Neural cell (in vitro differentiated cells): ENCODE results near the gene PCDHA9. TPM values are rescaled to one million over a fixed set of nuclear protein-coding genes. Genes with fewer than 3 reads are reported as not detected.

Experiments used
- H2AFZ ChIP-seq: fragments of 200-600, 300-800 bp; sonication (generic), shearing (Covaris generic); 2 replicates; pipeline ENCODE4 v1.6.0; 2014; ENCODE audit warnings: low read depth, mild to moderate bottlenecking, antibody characterized with exemption, low read length, moderate library complexity
- H3F3A ChIP-seq: fragments of 200-600 bp; shearing (Covaris generic); 2 replicates; pipeline ENCODE4 v1.6.1; 2016; ENCODE audit warnings: mild to moderate bottlenecking, moderate library complexity, mixed read lengths, antibody characterized with exemption, low read length; ENCODE audit not compliant: insufficient read depth, poor library complexity, severe bottlenecking
- H3K27ac ChIP-seq: fragments of 200-600, 300-800 bp; sonication (generic), shearing (Covaris generic); 2 replicates; pipeline ENCODE4 v1.5.1; 2014; ENCODE audit warnings: mild to moderate bottlenecking, low read length, moderate library complexity
- H3K27me3 ChIP-seq: fragments of 300-800, 200-600 bp; sonication (generic), shearing (Covaris generic); 2 replicates; pipeline ENCODE4 v1.6.0; 2014; ENCODE audit warnings: mild to moderate bottlenecking, low read depth, low read length, moderate library complexity; ENCODE audit not compliant: insufficient read depth
- H3K36me3 ChIP-seq: fragments of 300-800, 200-600 bp; sonication (generic), shearing (Covaris generic); 2 replicates; pipeline ENCODE4 v1.5.1; 2014; ENCODE audit warnings: mild to moderate bottlenecking, antibody characterized with exemption, low read length, moderate library complexity; ENCODE audit not compliant: insufficient read depth
- H3K4me2 ChIP-seq: fragments of 300-800, 200-600 bp; sonication (generic), shearing (Covaris generic); 2 replicates; pipeline ENCODE4 v1.6.0; 2014; ENCODE audit warnings: mild to moderate bottlenecking, low read length
- H3K4me3 ChIP-seq: fragments of 300-800, 200-600 bp; sonication (generic), shearing (Covaris generic); 2 replicates; pipeline ENCODE4 v1.5.1; 2014; ENCODE audit warnings: mild to moderate bottlenecking, low read length, moderate library complexity
- H3K79me2 ChIP-seq: fragments of 200-600 bp; shearing (Covaris generic); replicated peaks from 2 replicates; pipeline ENCODE4 v1.6.0; 2014; ENCODE audit warnings: mild to moderate bottlenecking, low read length, moderate library complexity; ENCODE audit not compliant: insufficient read depth
- H3K9ac ChIP-seq: fragments of 300-800, 200-600 bp; sonication (generic), shearing (Covaris generic); 2 replicates; pipeline ENCODE4 v1.6.1; 2016; ENCODE audit warnings: mild to moderate bottlenecking, low read length, mixed read lengths
- H3K9me2 ChIP-seq: fragments of 200-600 bp; shearing (Covaris generic); 2 replicates; pipeline ENCODE4 v1.6.1; 2016; ENCODE audit warnings: mild to moderate bottlenecking, low read length, mixed read lengths; ENCODE audit not compliant: insufficient read depth
- H3K9me3 ChIP-seq: fragments of 200-600, 300-800 bp; sonication (generic), shearing (Covaris generic); 2 replicates; pipeline ENCODE4 v1.6.1; 2016; ENCODE audit warnings: mild to moderate bottlenecking, mixed run types, low read length, moderate library complexity, mixed read lengths
- H4K20me1 ChIP-seq: fragments of 200-600 bp; shearing (Covaris generic); 2 replicates; pipeline ENCODE4 v1.6.1; 2016; ENCODE audit warnings: mild to moderate bottlenecking, mixed run types; ENCODE audit not compliant: insufficient read depth
- CTCF ChIP-seq: fragments of 450-650 bp; IDR thresholded peaks from 2 replicates; pipeline ENCODE4 v1.5.1; 2014; ENCODE audit warnings: antibody characterized with exemption, mild to moderate bottlenecking, moderate library complexity; ENCODE audit not compliant: poor library complexity, severe bottlenecking
- EP300 ChIP-seq: fragments of 450-650 bp; conservative IDR thresholded peaks from 2 replicates; pipeline ENCODE4 v1.6.1; 2014; ENCODE audit warnings: antibody characterized with exemption, mild to moderate bottlenecking, moderate library complexity; ENCODE audit not compliant: poor library complexity, severe bottlenecking
- EZH2 ChIP-seq: fragments of 200-600, 300-800 bp; shearing (Covaris generic), sonication (generic); IDR thresholded peaks from 2 replicates; pipeline ENCODE4 v1.6.1; 2014; ENCODE audit warnings: antibody characterized with exemption, low read length, borderline replicate concordance, mild to moderate bottlenecking; ENCODE audit not compliant: insufficient read depth, poor library complexity, severe bottlenecking
- MXI1 ChIP-seq: fragments of 450-650 bp; conservative IDR thresholded peaks from 2 replicates; pipeline ENCODE4 v1.6.1; 2014; ENCODE audit warnings: antibody characterized with exemption, mild to moderate bottlenecking; ENCODE audit not compliant: poor library complexity, severe bottlenecking
- RAD21 ChIP-seq: fragments of 450-650 bp; conservative IDR thresholded peaks from 2 replicates; pipeline ENCODE4 v1.6.1; 2014; ENCODE audit warnings: antibody characterized with exemption, mild to moderate bottlenecking, moderate library complexity
- SMC3 ChIP-seq: fragments of 450-650 bp; conservative IDR thresholded peaks from 2 replicates; pipeline ENCODE4 v1.6.1; 2014; ENCODE audit warnings: antibody characterized with exemption, mild to moderate bottlenecking, moderate library complexity; ENCODE audit not compliant: poor library complexity
- polyA plus RNA-seq: library from polyadenylated mRNA; depleted of rRNA; stranded (reverse); fragments of >200 nt; gene quantifications from 2 replicates; pipeline ENCODE4 v1.2.3, GENCODE V29; 2014
- TF ChIP-seq, protein P1 (sequence below): IDR thresholded peaks from 2 replicates; pipeline ENCODE4 v1.6.1; 2012; ENCODE audit warnings: borderline replicate concordance

PCDHA9 gene
- polyA plus RNA-seq, 1 donor from 2014 or later, result 0.88 TPM

DNA sequence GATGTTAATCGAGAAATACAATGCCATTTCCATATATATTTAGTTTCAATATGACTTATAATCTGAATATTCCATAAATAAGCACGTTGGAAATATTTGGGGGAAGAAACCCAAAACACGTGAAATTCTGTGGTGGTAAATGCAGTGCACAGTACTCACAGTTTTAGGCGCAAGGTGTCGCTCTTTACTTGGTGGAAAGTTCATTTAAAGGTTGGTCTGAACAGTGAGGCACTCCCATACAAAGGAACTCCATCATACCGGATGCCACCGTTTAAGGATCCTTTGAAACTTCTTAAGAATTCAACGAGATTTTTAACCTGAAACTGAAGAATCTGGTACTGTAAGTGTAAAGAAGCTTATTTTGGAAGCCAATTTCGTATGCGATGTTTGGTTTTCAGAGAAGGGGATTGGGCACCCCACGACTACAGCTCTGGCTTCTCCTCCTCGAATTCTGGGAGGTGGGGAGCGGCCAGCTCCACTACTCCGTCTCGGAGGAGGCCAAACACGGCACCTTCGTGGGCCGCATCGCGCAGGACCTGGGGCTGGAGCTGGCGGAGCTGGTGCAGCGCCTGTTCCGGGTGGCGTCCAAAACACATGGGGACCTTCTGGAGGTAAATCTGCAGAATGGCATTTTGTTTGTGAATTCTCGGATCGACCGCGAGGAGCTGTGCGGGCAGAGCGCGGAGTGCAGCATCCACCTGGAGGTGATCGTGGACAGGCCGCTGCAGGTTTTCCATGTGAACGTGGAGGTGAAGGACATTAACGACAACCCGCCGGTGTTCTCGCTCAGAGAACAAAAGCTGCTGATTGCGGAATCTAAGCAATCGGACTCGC is 20.8 kb downstream of the PCDHA9 start, which contains the start of gene PCDHA11:
Gene PCDHA11, plus strand, starts transcription at position 237 of the 834 bp plus-strand sequence. Its CDS starts 147 bp downstream, at position 384.
- peak within 1 kb of the TSS; percentile 37 for H3K27ac ChIP-seq
- H3K4me2 ChIP-seq, result no peak within 1 kb of the TSS
- H3K9me2 ChIP-seq, result no peaks in the 10 kb centered on the region
- H3K36me3 ChIP-seq, result peaks cover 60% of the 10 kb centered on the region
- H3K9me3 ChIP-seq, result peaks cover 42% of the 10 kb centered on the region
- H3K9ac ChIP-seq, result peak within 1 kb of the TSS; percentile 47
- no peaks in the 10 kb centered on the region for H3F3A ChIP-seq
- peaks cover 66% of the 10 kb centered on the region for H3K79me2 ChIP-seq
- H3K4me3 ChIP-seq, result peak within 1 kb of the TSS; percentile 67
- TF ChIP-seq, protein P1, sequence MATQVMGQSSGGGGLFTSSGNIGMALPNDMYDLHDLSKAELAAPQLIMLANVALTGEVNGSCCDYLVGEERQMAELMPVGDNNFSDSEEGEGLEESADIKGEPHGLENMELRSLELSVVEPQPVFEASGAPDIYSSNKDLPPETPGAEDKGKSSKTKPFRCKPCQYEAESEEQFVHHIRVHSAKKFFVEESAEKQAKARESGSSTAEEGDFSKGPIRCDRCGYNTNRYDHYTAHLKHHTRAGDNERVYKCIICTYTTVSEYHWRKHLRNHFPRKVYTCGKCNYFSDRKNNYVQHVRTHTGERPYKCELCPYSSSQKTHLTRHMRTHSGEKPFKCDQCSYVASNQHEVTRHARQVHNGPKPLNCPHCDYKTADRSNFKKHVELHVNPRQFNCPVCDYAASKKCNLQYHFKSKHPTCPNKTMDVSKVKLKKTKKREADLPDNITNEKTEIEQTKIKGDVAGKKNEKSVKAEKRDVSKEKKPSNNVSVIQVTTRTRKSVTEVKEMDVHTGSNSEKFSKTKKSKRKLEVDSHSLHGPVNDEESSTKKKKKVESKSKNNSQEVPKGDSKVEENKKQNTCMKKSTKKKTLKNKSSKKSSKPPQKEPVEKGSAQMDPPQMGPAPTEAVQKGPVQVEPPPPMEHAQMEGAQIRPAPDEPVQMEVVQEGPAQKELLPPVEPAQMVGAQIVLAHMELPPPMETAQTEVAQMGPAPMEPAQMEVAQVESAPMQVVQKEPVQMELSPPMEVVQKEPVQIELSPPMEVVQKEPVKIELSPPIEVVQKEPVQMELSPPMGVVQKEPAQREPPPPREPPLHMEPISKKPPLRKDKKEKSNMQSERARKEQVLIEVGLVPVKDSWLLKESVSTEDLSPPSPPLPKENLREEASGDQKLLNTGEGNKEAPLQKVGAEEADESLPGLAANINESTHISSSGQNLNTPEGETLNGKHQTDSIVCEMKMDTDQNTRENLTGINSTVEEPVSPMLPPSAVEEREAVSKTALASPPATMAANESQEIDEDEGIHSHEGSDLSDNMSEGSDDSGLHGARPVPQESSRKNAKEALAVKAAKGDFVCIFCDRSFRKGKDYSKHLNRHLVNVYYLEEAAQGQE, result no peak
- TF ChIP-seq EZH2, result no peak
- TF ChIP-seq SMC3, result peak; percentile 49
- TF ChIP-seq CTCF, result peak; percentile 43
- peak; percentile 64 for TF ChIP-seq RAD21
- H2AFZ ChIP-seq, result no peak within 1 kb of the TSS
- no peaks in the 10 kb centered on the region for H4K20me1 ChIP-seq
- H3K27me3 ChIP-seq, result no peaks in the 10 kb centered on the region

- peak overlapping the region; percentile 67 for H3K4me3 ChIP-seq
- no peaks in the 10 kb centered on the region for H3K9me2 ChIP-seq
- no peaks in the 10 kb centered on the region for H3K27me3 ChIP-seq
- H3K36me3 ChIP-seq, result peaks cover 60% of the 10 kb centered on the region
- H3K9ac ChIP-seq, result no peak overlapping the region
- TF ChIP-seq MXI1 (no peak), SMC3 (no peak), EP300 (no peak), CTCF (peak; percentile 36)
- no peak overlapping the region for H2AFZ ChIP-seq
- H3K9me3 ChIP-seq, result peaks cover 37% of the 10 kb centered on the region
- peaks cover 67% of the 10 kb centered on the region for H3K79me2 ChIP-seq
- no peaks in the 10 kb centered on the region for H4K20me1 ChIP-seq
- H3K27ac ChIP-seq, result no peak overlapping the region
- no peaks in the 10 kb centered on the region for H3F3A ChIP-seq
- H3K4me2 ChIP-seq, result no peak overlapping the region
Measured at GRCh38 chr5:140869555-140869886, 21.3 kb downstream of the PCDHA9 start.
